Jurkat, Clone E6-1 (cell line): ENCODE data around the gene PRSS12. TPM values are rescaled to one million over a fixed set of nuclear protein-coding genes. Genes with fewer than 3 reads are reported as not detected.
"Not testable (repeated sequence)": the region's sequence is repeated elsewhere in the genome, so short reads cannot be mapped to it uniquely, and the experiment has no call there.

Experiments used
- DNase-seq: peaks from one replicate; pipeline ENCODE4 v3.0.0-alpha.2; 2011; ENCODE audit warnings: low read depth, low spot score
- H3K4me3 ChIP-seq: 2 replicates; pipeline ENCODE4 v1.5.1; 2011; ENCODE audit warnings: mild to moderate bottlenecking, low read length, control low read depth, moderate library complexity
- polyA plus RNA-seq: library from polyadenylated mRNA; unstranded; fragments of >200 nt; gene quantifications from one replicate; pipeline ENCODE4 v1.2.1, GENCODE V29; 2012; ENCODE audit warnings: missing spikeins; ENCODE audit not compliant: insufficient read length, insufficient read depth

PRSS12 gene, protein sequence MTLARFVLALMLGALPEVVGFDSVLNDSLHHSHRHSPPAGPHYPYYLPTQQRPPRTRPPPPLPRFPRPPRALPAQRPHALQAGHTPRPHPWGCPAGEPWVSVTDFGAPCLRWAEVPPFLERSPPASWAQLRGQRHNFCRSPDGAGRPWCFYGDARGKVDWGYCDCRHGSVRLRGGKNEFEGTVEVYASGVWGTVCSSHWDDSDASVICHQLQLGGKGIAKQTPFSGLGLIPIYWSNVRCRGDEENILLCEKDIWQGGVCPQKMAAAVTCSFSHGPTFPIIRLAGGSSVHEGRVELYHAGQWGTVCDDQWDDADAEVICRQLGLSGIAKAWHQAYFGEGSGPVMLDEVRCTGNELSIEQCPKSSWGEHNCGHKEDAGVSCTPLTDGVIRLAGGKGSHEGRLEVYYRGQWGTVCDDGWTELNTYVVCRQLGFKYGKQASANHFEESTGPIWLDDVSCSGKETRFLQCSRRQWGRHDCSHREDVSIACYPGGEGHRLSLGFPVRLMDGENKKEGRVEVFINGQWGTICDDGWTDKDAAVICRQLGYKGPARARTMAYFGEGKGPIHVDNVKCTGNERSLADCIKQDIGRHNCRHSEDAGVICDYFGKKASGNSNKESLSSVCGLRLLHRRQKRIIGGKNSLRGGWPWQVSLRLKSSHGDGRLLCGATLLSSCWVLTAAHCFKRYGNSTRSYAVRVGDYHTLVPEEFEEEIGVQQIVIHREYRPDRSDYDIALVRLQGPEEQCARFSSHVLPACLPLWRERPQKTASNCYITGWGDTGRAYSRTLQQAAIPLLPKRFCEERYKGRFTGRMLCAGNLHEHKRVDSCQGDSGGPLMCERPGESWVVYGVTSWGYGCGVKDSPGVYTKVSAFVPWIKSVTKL
- 2.1 TPM for polyA plus RNA-seq

DNA sequence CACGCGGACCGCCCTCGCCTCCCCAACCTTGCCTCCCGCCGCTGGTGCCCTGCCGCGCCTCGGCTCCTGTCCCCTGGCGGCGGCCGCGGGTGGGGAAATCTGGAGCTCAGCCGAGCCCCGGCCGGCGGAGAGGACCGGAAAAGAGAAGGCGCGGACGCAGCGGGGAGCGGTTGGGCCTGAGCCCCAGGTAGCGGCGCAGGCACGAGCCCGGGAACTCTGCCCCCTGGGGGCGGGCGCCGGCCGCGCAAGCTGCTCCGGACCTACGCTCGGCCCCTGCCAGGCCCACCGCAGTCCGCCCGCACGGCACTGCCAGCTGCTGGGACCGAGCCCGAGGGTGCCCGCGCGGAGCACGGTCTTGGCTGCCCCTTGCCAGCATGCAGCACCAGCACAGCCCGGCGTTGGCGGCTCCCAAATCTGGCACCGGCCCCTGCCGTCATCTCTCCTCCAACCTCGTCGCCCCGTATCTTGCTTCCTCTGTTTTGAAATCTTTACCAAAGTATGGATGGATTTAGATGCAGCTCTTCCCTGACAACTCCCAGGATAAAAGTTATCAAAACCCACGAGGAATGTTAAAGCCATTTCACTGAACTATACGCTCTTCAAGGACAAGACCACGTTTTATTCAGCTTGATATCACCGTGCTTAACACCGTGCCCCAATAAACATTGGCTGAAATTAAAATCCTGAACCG lies at the start of gene PRSS12:
Gene PRSS12 (minus strand): TSS at position 161 of the 691 bp plus-strand sequence. CDS start 283 bp downstream, outside the sequence.
- H3K4me3 ChIP-seq: peak within 1 kb of the TSS; percentile 13; the same call in 1 of the 2 replicates
- DNase-seq: no peak

DNA sequence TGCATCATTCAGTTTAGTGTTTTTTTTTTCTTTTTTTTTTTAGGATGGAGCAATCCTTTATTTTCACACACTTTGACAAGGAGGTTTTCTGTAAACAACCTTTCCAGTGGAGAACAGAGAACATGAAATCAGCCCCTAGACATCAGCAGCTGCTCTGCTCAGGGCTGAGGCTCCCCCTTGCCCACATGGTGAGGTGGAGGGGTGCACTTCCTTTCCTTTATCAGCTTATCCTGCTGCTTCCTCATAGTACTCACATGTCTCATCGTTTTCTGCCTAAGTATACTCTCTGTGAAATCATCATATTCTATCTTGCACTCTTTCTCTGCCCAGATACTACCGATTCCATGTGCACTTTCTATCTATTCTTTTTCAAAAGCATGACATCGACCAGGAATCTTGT lies 47.6 kb upstream of the PRSS12 start:
- H3K4me3 ChIP-seq: no peak overlapping the region
- DNase-seq: no peak

DNA sequence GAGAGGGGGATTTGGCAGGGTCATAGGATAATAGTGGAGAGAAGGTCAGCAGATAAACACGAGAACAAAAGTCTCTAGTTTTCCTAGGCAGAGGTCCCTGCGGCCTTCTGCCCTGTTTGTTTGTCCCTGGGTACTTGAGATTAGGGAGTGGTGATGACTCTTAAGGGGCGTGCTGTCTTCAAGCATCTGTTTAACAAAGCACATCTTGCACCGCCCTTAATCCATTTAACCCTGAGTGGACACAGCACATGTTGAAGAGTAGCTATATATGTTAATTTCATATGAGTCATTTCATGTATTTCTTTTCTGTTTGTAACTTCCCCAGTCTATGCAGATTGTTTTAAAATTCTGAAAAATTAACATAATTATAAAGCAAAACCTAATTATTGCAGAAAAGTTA lies 47.1 kb upstream of the PRSS12 start:
- not testable (repeated sequence) for H3K4me3 ChIP-seq, DNase-seq

DNA sequence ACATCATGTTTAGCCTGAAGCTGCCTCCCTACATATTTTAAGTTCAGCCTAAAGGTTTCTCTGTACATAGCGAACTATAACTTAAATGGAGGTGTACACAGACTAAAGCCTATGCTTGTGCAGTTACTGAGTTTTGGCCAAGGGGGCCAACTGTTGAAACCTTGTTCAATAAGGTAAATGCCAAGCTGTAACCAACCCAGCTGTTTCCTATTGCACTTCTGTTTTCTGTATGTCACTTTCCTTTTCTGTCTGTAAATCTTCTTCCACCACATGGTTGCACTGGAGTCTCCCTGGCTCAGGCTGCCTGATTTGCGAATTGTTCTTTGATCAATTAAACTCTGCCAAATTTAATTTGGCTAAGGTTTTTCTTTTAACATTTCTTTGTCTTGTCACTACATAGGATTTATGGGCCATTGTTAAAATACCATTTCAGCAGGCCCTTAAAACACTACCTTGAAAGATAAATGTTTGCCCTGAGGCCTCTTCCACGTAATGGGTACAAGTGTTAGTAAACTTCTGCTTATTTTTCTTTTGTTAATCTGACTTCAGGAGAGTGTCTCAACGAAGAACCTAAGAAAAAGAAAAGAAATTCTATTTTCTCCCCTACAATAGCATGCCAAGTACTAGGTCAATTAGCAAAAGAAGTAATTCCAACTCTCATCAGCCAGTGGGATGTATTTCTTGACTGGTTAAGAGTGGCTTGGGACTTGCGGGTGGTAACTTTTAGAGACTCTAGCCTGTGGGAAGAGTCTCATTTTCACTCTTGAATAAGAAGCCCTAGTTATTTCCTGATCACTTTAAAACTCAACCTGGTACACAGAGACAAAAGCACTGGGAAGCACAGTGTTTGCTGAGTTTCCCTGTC lies 45.7 kb upstream of the PRSS12 start:
- DNase-seq: peak; percentile 15
- no peak overlapping the region for H3K4me3 ChIP-seq

DNA sequence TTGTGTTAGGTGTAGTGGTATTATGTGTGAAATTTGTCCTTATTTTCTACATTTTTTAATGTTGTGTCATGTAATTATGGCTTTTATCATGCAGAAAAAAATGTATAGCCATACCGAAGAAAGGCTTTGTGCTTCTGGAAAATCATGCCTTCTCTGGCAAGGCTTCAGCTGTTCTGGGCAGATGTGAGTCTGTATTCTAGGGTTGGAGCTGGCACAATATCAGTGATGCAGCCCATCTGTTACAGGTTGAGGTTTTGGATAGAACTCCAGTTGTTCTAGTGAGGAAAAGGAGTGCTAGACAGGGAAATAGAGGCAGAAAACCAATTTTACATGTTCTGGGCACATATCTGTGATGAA lies 44.8 kb upstream of the PRSS12 start:
- H3K4me3 ChIP-seq: no peak overlapping the region
- DNase-seq: no peak

DNA sequence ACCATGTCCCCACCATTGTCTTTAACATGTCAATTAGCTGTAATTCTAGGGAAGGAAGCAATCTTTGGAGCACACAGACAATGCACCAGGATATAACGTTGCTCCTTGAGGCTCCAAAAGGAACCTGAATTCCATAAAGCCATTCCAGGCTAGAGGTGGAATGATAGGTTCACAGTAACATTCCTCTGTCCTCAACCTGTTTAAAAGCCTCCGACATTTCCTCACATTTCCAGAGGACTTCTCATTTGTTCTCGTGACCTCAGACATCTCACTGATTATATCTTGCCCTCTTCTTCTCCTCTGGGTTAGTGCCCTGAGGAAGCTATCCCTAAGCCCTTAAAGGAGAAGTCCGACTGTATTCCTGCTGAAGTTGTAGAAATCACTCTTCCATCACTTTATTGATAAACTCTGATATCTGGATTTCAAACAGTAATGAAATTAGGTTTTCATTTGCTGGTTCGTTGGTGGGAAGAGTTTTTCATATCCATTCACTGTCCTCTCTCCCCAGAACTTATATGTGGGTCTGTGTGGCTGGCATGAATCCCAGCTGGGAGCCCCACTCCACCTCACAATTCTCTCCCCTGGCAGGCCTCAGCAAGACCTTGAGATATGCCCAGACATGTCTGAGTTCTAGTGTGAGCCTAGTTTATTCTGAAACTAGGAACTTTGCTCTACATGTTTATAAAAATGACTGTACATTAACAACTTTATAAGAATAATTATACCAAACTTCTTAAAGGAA lies 44.2 kb upstream of the PRSS12 start:
- DNase-seq: no peak
- no peak overlapping the region for H3K4me3 ChIP-seq

DNA sequence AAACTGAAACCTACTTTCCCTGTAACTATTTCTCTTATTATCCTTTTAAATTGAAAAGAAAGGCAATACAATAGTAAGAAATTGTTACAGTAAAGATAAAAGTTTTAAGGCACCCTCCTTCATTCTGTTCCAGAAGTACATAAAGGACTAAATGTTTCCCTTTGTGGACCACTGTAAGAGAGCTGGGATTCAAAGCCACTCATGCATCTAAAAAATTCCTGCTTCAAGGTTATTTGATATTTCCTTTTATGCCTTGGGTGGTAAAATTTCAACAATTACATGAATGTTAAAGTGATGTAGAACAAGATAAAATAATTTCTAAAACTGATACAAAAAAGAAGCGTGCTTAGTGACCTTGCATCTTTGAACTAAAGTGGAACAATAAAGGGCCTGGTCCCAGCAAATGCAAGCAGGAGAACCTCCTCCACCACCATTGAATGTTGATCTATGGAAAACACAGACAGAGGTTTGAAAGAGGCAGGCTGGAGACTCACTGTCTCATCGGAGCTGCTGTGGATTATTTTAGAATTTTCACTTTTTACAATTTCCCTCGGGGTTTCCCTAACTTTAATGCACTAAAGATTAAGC lies 42.3 kb upstream of the PRSS12 start:
- H3K4me3 ChIP-seq: no peak overlapping the region
- DNase-seq: no peak

DNA sequence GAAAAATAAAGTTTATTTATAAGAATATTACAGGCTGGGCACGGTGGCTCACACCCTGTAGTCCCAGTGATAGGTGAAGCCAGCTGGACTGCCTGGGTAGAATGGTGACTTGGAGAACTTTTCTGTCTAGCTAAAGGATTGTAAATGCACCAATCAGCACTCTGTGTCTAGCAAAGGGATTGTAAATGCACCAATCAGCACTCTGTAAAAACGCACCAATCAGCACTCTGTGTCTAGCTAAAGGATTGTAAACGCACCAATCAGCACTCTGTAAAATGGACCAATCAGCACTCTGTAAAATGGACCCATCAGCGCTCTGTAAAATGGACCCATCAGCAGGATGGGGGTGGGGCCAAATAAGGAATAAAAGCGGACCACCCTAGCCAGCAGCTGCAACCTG lies 39.7 kb upstream of the PRSS12 start:
- not testable (repeated sequence) for H3K4me3 ChIP-seq, DNase-seq

DNA sequence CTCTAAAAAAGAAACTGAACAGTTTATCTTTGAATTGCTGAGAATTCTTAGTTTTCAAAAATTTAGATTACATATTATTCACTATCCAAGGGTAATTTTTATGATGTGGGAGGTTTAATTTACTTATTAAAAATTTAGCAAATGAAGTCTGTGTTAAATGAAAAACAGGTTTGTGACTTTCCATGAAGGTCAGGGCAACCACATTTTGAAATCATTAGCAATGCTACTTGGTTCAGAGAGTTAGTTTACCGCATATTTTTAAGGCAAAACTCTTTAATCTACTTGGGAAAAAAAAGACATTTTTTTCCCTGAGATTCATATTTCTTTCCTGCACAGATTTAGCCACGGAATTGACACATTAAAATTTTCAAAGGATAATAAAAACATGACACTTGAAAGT lies 37.3 kb upstream of the PRSS12 start:
- DNase-seq: no peak
- H3K4me3 ChIP-seq: no peak overlapping the region

DNA sequence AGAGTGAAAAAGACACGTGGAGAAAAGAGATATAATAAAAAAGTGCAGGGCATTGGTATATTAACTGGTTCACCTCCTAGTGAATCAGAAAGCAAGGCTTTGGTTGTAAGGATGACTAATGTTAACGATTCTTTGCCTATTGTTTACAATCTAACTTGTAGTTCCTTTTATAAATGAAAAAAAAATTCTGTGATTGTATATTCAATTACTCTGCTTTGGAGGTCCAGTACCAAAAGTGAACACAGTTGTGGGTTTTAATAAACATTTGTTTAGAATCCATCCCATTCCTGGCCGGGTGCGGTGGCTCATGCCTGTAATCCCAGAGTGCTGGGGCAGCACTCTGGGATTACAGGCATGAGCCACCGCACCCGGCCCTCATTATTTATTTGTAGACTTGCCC lies 36.9 kb upstream of the PRSS12 start:
- no peak overlapping the region for H3K4me3 ChIP-seq
- no peak for DNase-seq

DNA sequence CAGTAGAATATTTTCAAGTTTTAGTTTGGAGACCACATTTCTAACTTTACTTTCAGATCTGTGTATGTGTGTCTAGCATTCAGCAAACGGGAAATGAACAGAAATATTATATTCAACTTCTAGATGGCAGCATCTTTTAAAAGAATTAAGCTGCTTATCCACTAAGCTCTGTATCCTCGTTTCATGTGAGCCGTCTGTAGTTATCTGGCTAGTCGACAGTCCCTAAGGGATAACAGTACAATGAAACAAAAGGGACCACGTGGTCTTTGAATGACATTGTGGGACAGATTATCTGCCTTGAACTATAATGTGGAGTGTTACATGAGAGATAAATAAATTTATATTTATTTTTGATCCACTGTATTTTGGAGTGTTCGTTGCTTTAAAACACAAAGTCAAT lies 35.8 kb upstream of the PRSS12 start:
- no peak overlapping the region for H3K4me3 ChIP-seq
- DNase-seq: no peak

DNA sequence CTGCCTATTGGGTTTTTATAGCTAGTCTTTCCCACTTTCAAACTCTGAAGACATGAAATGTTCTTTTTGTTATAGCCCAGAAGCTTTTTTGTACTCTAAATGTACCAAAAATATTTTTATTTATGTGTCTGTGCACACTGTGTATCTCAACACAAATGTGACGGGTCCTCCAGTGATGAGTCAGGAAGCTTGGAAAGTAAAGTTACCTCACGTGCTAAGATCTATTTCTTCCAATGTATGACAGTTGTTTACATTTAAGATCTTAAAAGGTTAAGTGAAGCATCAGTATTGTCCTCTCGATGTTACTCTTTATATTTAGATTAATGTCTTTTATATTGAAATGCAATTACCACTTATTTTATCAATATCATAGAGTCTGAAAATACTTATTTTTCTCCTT lies 29.1 kb upstream of the PRSS12 start:
- no peak for DNase-seq
- no peak overlapping the region for H3K4me3 ChIP-seq

DNA sequence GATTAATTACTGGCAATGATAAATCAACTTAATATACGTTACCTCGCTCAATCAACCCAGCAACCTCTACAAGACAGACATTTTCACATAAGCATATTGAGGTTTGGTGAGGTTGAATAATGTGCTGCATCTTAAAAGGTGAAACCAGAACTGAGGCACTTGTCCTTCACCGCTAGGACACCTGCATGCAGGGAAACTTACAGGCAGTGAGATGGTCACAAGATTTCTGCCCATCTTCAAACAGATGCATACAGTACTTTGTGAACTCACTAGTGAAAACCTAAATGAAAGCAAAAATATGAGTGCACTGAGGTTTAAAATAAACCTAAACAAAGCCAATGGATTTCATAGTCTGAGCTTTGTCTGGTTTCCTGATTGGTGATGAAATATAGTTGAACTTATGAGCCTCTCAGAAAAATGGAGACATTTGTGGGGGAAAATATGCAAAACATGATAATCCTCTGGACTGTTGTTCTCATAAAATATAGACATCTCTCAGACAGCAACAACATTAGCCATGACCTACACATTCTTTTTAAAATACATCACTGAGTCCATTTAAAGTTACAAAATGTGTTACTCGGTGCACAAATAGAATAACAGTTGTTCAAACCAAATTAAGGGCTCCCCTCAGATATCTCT lies 20.9 kb upstream of the PRSS12 start:
- no peak for DNase-seq
- H3K4me3 ChIP-seq: no peak overlapping the region

DNA sequence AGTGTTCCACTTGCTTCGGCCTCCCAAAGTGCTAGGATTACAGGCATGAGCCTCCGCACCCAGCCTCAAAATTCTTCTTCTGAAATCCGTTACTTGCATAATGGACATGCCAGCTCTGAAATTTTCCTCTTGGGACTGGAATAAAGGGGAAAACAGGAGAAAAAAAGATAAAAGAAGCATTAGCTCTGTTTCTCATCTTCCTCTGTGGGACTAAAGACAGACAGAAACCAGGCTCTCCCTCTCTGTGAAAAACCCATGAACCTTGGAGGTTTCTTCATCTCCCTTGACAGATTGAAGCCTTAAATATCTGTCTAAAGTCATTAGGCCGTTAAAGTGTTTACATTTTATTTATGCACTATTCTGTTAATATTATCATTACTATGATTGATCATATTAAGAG lies 19.4 kb upstream of the PRSS12 start:
- no peak for DNase-seq
- no peak overlapping the region for H3K4me3 ChIP-seq

DNA sequence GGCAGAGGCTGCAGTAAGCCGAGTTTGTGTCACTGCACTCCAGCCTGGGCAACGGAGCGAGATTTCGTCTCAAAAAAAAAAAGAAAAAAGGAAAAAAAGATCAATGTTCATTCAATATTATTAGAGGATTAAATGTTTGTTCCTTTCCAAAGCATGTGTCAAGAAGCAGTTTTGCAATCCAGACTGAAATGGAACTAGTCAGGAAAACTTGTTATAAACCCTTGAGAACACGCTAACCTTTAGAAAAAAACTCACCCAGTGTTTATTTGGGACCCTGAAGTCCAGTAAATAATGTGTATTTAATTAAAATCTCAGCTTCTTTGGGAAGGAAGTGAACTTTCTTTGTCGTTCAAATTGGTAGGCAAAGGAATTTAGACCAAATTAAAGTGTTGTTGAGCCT lies 16.4 kb upstream of the PRSS12 start:
- no peak overlapping the region for H3K4me3 ChIP-seq
- no peak for DNase-seq

DNA sequence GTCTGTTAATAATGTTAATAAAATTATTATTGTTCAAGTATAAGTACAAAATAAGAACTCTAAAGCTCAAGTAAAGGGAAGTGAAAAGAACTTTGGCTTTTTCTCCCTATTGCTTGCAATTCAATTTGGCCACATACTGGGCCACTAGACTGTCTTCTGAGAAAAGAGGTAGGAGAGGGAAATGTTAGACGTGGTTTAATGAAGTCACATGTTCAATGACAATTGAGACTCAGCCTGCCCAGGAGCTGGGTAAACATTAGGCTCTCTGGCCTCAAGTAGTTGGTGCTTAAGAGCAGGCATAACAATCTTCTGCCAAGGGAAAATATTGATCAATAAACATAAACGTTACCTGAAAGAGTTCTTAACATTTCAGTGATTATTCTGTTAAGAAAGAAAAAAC lies 15.1 kb upstream of the PRSS12 start:
- no peak for DNase-seq
- H3K4me3 ChIP-seq: no peak overlapping the region

DNA sequence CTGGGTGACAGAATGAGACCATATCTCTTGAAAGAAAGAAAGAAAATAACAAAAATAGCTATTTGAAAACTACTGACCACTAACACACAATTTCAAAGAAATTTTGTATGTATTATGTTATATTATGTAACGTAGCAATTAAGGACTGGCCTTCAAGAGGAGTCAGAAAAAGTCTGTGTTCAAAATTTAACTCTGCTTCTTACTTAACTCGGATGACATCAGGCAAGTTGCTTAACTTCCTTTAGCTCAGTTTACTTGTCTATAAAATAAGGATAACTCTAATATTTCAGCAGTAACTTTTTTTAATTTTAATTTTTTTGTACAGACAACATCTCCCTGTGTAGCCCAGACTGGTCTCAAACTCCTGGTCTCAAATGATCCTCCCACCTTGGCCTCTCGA lies 14.6 kb upstream of the PRSS12 start:
- no peak for DNase-seq
- H3K4me3 ChIP-seq: no peak overlapping the region
